ENCODE data around the gene NMNAT3. TPM values are rescaled to one million over a fixed set of nuclear protein-coding genes. Genes with fewer than 3 reads are reported as not detected.

Gene NMNAT3
- total and polyA plus RNA-seq, 2 experiments from 2014 or later, result 8.3 to 9.2 TPM

- TF ChIP-seq ZNF462 (CRISPR knock-in tag; IDR thresholded peaks at IDR 0.05), result no peak
- no peak for TF ChIP-seq REST (IDR thresholded peaks at IDR 0.05; ENCODE audit: unreplicated experiment)
- TF ChIP-seq EZH2 (IDR thresholded peaks at IDR 0.05; ENCODE audit: low read depth, unreplicated experiment), result no peak
- TF ChIP-seq NANOG (IDR thresholded peaks at IDR 0.05; ENCODE audit: borderline replicate concordance), result no peak
- no peak for TF ChIP-seq STAT1 (IDR thresholded peaks at IDR 0.05; ENCODE audit: unreplicated experiment)
- no peak for TF ChIP-seq CTCF (conservative IDR thresholded peaks at IDR 0.05; ENCODE audit: low read depth in 2 of 2)
These were observed 9.7 kb upstream of the NMNAT3 start (continued) for GRCh38 chr3:139687431-139687830.

All from GM23338 (cell line).